Measurements from ENCODE around the gene JAK3. TPM values are rescaled to one million over a fixed set of nuclear protein-coding genes. Genes with fewer than 3 reads are reported as not detected.

The JAK3 gene
- polyA plus RNA-seq, 2 of the 4 experiments (the other 2 are of a cell fraction): 0.31 to 0.89 TPM

DNA sequence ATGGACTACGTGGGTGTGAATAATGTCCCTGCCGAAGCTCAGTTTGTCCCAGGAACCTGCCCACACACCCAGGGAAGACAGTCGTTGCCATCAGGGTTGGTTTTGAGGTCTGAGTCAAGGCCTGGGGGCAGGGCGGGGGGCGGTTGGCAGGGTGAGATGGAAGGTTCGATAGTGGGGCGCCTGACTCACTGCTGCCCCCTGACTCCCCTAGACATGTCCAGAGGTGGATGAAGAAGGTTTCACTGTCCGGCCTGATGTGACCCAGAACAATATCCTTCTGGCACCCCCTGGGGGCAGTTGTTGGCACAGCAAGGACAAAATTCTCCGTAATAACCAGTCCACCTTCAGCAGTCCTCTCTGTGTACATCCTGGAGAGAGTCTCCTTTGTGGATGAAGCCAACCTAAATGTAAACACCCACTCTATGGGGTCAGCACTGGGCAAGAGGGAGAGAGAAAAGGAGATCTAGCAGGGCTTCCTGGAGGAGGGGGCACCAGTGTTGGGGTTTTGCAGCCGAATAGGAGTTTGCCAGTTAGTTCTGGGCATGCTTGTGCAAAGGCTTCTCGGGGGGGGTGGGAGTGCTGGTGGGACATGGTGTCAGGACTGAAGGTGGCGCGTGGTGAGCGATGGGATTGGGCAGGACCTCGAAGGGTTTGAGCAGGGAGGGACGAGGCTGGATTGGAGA is 72.4 kb downstream of the JAK3 start:
- WGBS (ENCODE audit: missing lambda C conversion rate): 39% methylated on average over 12 of the region's 16 CpGs
- H3K4me2 ChIP-seq: no peak overlapping the region
- ATAC-seq (peak in 1 of 2 experiments; percentile 8; a peak in 2 of 6 replicates), FAIRE-seq (no peak), DNase-seq (ENCODE audit: low read depth in 1 of 2, low spot score in 1 of 2) (peak in 1 of 2 experiments; percentile 53)
- no peak for TF ChIP-seq HOXB5 (CRISPR knock-in tag; IDR thresholded peaks at IDR 0.05)
- TF ChIP-seq NR3C1 (IDR thresholded peaks at IDR 0.05): no peak
- no peak for TF ChIP-seq RCOR1 (IDR thresholded peaks at IDR 0.05; ENCODE audit: low read depth, low read length)
- peak; percentile 65 to 70 for TF ChIP-seq RAD21 (conservative IDR thresholded peaks at IDR 0.05 in 1 of 2, IDR thresholded peaks at IDR 0.05 in 1 of 2)
- no peak for TF ChIP-seq ZSCAN20 (CRISPR knock-in tag; IDR thresholded peaks at IDR 0.05)
- TF ChIP-seq SMC3 (IDR thresholded peaks at IDR 0.05): peak; percentile 64
- TF ChIP-seq BHLHE40 (IDR thresholded peaks at IDR 0.05; ENCODE audit: low read depth, low read length): no peak
- TF ChIP-seq, protein P1, sequence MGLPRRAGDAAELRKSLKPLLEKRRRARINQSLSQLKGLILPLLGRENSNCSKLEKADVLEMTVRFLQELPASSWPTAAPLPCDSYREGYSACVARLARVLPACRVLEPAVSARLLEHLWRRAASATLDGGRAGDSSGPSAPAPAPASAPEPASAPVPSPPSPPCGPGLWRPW (IDR thresholded peaks at IDR 0.05): no peak
- TF ChIP-seq ZFP36 (IDR thresholded peaks at IDR 0.05; ENCODE audit: borderline replicate concordance, partially characterized antibody): peak; percentile 87
- TF ChIP-seq, protein P2, sequence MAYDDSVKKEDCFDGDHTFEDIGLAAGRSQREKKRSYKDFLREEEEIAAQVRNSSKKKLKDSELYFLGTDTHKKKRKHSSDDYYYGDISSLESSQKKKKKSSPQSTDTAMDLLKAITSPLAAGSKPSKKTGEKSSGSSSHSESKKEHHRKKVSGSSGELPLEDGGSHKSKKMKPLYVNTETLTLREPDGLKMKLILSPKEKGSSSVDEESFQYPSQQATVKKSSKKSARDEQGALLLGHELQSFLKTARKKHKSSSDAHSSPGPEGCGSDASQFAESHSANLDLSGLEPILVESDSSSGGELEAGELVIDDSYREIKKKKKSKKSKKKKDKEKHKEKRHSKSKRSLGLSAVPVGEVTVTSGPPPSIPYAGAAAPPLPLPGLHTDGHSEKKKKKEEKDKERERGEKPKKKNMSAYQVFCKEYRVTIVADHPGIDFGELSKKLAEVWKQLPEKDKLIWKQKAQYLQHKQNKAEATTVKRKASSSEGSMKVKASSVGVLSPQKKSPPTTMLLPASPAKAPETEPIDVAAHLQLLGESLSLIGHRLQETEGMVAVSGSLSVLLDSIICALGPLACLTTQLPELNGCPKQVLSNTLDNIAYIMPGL (CRISPR knock-in tag; IDR thresholded peaks at IDR 0.05; ENCODE audit: borderline replicate concordance): no peak
- TF ChIP-seq, protein P3, sequence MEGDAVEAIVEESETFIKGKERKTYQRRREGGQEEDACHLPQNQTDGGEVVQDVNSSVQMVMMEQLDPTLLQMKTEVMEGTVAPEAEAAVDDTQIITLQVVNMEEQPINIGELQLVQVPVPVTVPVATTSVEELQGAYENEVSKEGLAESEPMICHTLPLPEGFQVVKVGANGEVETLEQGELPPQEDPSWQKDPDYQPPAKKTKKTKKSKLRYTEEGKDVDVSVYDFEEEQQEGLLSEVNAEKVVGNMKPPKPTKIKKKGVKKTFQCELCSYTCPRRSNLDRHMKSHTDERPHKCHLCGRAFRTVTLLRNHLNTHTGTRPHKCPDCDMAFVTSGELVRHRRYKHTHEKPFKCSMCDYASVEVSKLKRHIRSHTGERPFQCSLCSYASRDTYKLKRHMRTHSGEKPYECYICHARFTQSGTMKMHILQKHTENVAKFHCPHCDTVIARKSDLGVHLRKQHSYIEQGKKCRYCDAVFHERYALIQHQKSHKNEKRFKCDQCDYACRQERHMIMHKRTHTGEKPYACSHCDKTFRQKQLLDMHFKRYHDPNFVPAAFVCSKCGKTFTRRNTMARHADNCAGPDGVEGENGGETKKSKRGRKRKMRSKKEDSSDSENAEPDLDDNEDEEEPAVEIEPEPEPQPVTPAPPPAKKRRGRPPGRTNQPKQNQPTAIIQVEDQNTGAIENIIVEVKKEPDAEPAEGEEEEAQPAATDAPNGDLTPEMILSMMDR (IDR thresholded peaks at IDR 0.05): peak; percentile 62
- TF ChIP-seq HEYL (CRISPR knock-in tag; IDR thresholded peaks at IDR 0.05): no peak
- no peak for TF ChIP-seq FOSB (CRISPR knock-in tag; IDR thresholded peaks at IDR 0.05)
- TF ChIP-seq NFE2L2 (conservative IDR thresholded peaks at IDR 0.05; ENCODE audit: low read length): no peak
- no peak for TF ChIP-seq EHF (CRISPR knock-in tag; IDR thresholded peaks at IDR 0.05)
- no peaks in the 10 kb centered on the region for H3K9me3 ChIP-seq
- CTCF ChIA-PET: interaction anchor here (0.6 to 2.5 kb wide), 23 partner anchors 9 to 383 kb away, joined by 3 to 12 read pairs (median 3); partner anchors contain the start of genes B3GNT3 and MAP1S
- POLR2A ChIA-PET: no interaction called here
- peaks cover 4% of the 10 kb centered on the region; the same call in 1 of the 3 replicates for H3K4me1 ChIP-seq
- no peak overlapping the region for H3K4me3 ChIP-seq
- H3K27ac ChIP-seq: peak overlapping the region in 1 of 2 experiments; percentile 47; a peak in 2 of 6 replicates

Small RNA genes within 50 kb of the gene (small RNA-seq; reads per million reads assigned to genes)
- 0 reads per million in 6 experiments for gene SNORA68

Other genes starting within 250 kb of the JAK3 start
- gene UNC13A, start 159.6 kb downstream of the JAK3 start, polyA plus RNA-seq (2011; rRNA removed): 4.2 and 5.5 TPM in 2 replicates
- gene UNC13A, start 159.6 kb downstream of the JAK3 start, polyA plus RNA-seq (2017; fragmentation: RNase III; extraction: RNeasy Plus Mini Kit Qiagen cat#74134 plus additional on column Dnase treatment): 2.6 to 3.1 TPM (median 2.8 TPM) in 3 replicates
- gene MAP1S, start 128.5 kb downstream of the JAK3 start, polyA plus RNA-seq (2011; rRNA removed): 8.3 and 10.6 TPM in 2 replicates
- gene MAP1S, start 128.5 kb downstream of the JAK3 start, polyA plus RNA-seq (2017; fragmentation: RNase III; extraction: RNeasy Plus Mini Kit Qiagen cat#74134 plus additional on column Dnase treatment): 23.2 to 26.9 TPM (median 26.4 TPM) in 3 replicates
- gene FCHO1, start 96.5 kb downstream of the JAK3 start, polyA plus RNA-seq (2011; rRNA removed): 1.7 and 2.2 TPM in 2 replicates
- 13.1 to 14.3 TPM (median 13.6 TPM) in 3 replicates for gene FCHO1, start 96.5 kb downstream of the JAK3 start, polyA plus RNA-seq (2017; fragmentation: RNase III; extraction: RNeasy Plus Mini Kit Qiagen cat#74134 plus additional on column Dnase treatment)
- gene B3GNT3, start 52.8 kb downstream of the JAK3 start, polyA plus RNA-seq (2011; rRNA removed): 2.7 and 4.8 TPM in 2 replicates
- 1.6 to 2.4 TPM (median 1.8 TPM) in 3 replicates for gene B3GNT3, start 52.8 kb downstream of the JAK3 start, polyA plus RNA-seq (2017; fragmentation: RNase III; extraction: RNeasy Plus Mini Kit Qiagen cat#74134 plus additional on column Dnase treatment)
- gene INSL3, start 26.5 kb downstream of the JAK3 start, polyA plus RNA-seq (2011; rRNA removed): 0.27 and 1.2 TPM in 2 replicates
- gene INSL3, start 26.5 kb downstream of the JAK3 start, polyA plus RNA-seq (2017; fragmentation: RNase III; extraction: RNeasy Plus Mini Kit Qiagen cat#74134 plus additional on column Dnase treatment): 0.25 to 0.32 TPM (median 0.28 TPM) in 3 replicates
- 624 and 696 TPM in 2 replicates for gene RPL18A, start 11.9 kb upstream of the JAK3 start, polyA plus RNA-seq (2011; rRNA removed)
- gene RPL18A, start 11.9 kb upstream of the JAK3 start, polyA plus RNA-seq (2017; fragmentation: RNase III; extraction: RNeasy Plus Mini Kit Qiagen cat#74134 plus additional on column Dnase treatment): 1,807 to 1,898 TPM (median 1,812 TPM) in 3 replicates
- gene SLC5A5, start 24.0 kb upstream of the JAK3 start, polyA plus RNA-seq (2011; rRNA removed): 0.25 TPM in 2 replicates
- gene SLC5A5, start 24.0 kb upstream of the JAK3 start, polyA plus RNA-seq (2017; fragmentation: RNase III; extraction: RNeasy Plus Mini Kit Qiagen cat#74134 plus additional on column Dnase treatment): 0.06 to 0.20 TPM (median 0.13 TPM) in 3 replicates
- 20.8 and 35.4 TPM in 2 replicates for gene CCDC124, start 85.0 kb upstream of the JAK3 start, polyA plus RNA-seq (2011; rRNA removed)
- 113 to 123 TPM (median 116 TPM) in 3 replicates for gene CCDC124, start 85.0 kb upstream of the JAK3 start, polyA plus RNA-seq (2017; fragmentation: RNase III; extraction: RNeasy Plus Mini Kit Qiagen cat#74134 plus additional on column Dnase treatment)
- gene KCNN1, start 119.1 kb upstream of the JAK3 start, polyA plus RNA-seq (2011; rRNA removed): 0.20 and 0.43 TPM in 2 replicates
- gene KCNN1, start 119.1 kb upstream of the JAK3 start, polyA plus RNA-seq (2017; fragmentation: RNase III; extraction: RNeasy Plus Mini Kit Qiagen cat#74134 plus additional on column Dnase treatment): 0.56 to 0.85 TPM (median 0.69 TPM) in 3 replicates
- gene ARRDC2, start 160.2 kb upstream of the JAK3 start, polyA plus RNA-seq (2011; rRNA removed): 11.2 and 14.5 TPM in 2 replicates
- gene ARRDC2, start 160.2 kb upstream of the JAK3 start, polyA plus RNA-seq (2017; fragmentation: RNase III; extraction: RNeasy Plus Mini Kit Qiagen cat#74134 plus additional on column Dnase treatment): 14.8 to 15.2 TPM (median 15.0 TPM) in 3 replicates
- not detected in 2 replicates for gene IL12RB1, start 239.0 kb upstream of the JAK3 start, polyA plus RNA-seq (2011; rRNA removed)
- not detected in 3 replicates for gene IL12RB1, start 239.0 kb upstream of the JAK3 start, polyA plus RNA-seq (2017; fragmentation: RNase III; extraction: RNeasy Plus Mini Kit Qiagen cat#74134 plus additional on column Dnase treatment)
- gene MAST3, start 249.8 kb upstream of the JAK3 start, polyA plus RNA-seq (2011; rRNA removed): 1.3 and 1.9 TPM in 2 replicates
- gene MAST3, start 249.8 kb upstream of the JAK3 start, polyA plus RNA-seq (2017; fragmentation: RNase III; extraction: RNeasy Plus Mini Kit Qiagen cat#74134 plus additional on column Dnase treatment): 2.0 to 2.5 TPM (median 2.0 TPM) in 3 replicates